H1 (cell line): ENCODE results near the gene TBX2. TPM values are rescaled to one million over a fixed set of nuclear protein-coding genes. Genes with fewer than 3 reads are reported as not detected.

Source experiments
- BCL11A ChIP-seq, 2 experiments: IDR thresholded peaks; one replicate each; pipeline ENCODE4 v1.6.1; 2011; ENCODE audit warnings: low read depth in 2 of 2, low read length in 2 of 2, mild to moderate bottlenecking in 2 of 2
- CHD7 ChIP-seq: fragments of 300-600 bp; sonication (generic); IDR thresholded peaks from 2 replicates; pipeline ENCODE4 v1.7.1; 2012; ENCODE audit warnings: low read length, moderate library complexity, mild to moderate bottlenecking, inconsistent platforms; ENCODE audit not compliant: insufficient replicate concordance
- KDM4A ChIP-seq: IDR thresholded peaks from one replicate; pipeline ENCODE4 v1.7.1; 2012; ENCODE audit warnings: low read depth, mild to moderate bottlenecking, moderate library complexity, low read length, inconsistent platforms; ENCODE audit not compliant: severe bottlenecking
- SP4 ChIP-seq: IDR thresholded peaks from 2 replicates; pipeline ENCODE4 v1.6.1; 2012; ENCODE audit warnings: low read length, inconsistent platforms
- polyA plus RNA-seq, 7 experiments: library from polyadenylated mRNA; depleted of rRNA in 3 of 7; stranded (reverse) in 5 of 7; unstranded in 2 of 7; fragments of >200 nt in 5 of 7; fragments of 200-250 nt in 2 of 7; gene quantifications; 1 replicate in 5 of 7; 2 replicates in 1 of 7; 4 replicates in 1 of 7; pipeline versions ENCODE4 v1.2.1 to v1.2.3, GENCODE V29; 2011 to 2013; ENCODE audit warnings: missing spikeins in 2 of 7, mixed read lengths in 2 of 7
- total RNA-seq: library from RNA; stranded (reverse); fragmentation: NEBNext Ultra II Directional; extraction: Animal tissue kit (Norgen Biotek cat#: 25700); gene quantifications from 2 replicates; pipeline ENCODE4 v1.2.1, GENCODE V29; 2021

TBX2 gene
- total and polyA plus RNA-seq, 2 of the 8 experiments (the other 6 are each of a cell fraction or from before 2014, with no cell fraction given), result not detected

GRCh38 chr17:61393904-61394629, 5.6 kb upstream of the TBX2 start (continued):
- TF ChIP-seq CHD7 (no peak), BCL11A (IDR thresholded peaks at IDR 0.05; ENCODE audit: low read depth in 2 of 2, low read length in 2 of 2) (no peak), KDM4A (no peak), SP4 (no peak)
